GM21528 (cell line): ENCODE measurements around the gene FBLN2.

Source experiments
- ATAC-seq: cut with Tn5 transposase; IDR thresholded peaks from one replicate; pipeline ENCODE4 v1.9.1; 2021; ENCODE audit warnings: mild to moderate bottlenecking, moderate library complexity; ENCODE audit not compliant: unreplicated experiment, low FRiP score

FBLN2 gene

DNA sequence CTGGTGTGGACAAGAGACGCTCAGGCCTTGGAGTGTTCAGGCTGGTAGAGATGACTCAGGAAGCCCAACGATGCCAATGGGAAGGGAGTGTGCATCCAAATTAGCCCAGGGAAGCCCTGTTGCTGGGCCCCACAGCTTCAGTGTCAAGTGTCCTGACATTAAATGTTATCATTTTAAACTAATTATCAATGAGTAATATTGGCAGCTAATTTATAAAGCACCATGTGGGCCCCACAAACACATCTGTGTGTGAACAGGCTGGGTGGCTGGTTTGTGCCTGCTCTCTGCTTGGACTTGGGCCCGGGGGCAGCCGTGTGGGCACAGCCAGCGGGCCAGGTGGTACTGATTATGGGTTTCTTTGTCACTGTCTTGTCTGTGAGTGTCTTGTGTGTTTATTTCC is 15.0 kb downstream of the FBLN2 start:
- ATAC-seq = no peak

DNA sequence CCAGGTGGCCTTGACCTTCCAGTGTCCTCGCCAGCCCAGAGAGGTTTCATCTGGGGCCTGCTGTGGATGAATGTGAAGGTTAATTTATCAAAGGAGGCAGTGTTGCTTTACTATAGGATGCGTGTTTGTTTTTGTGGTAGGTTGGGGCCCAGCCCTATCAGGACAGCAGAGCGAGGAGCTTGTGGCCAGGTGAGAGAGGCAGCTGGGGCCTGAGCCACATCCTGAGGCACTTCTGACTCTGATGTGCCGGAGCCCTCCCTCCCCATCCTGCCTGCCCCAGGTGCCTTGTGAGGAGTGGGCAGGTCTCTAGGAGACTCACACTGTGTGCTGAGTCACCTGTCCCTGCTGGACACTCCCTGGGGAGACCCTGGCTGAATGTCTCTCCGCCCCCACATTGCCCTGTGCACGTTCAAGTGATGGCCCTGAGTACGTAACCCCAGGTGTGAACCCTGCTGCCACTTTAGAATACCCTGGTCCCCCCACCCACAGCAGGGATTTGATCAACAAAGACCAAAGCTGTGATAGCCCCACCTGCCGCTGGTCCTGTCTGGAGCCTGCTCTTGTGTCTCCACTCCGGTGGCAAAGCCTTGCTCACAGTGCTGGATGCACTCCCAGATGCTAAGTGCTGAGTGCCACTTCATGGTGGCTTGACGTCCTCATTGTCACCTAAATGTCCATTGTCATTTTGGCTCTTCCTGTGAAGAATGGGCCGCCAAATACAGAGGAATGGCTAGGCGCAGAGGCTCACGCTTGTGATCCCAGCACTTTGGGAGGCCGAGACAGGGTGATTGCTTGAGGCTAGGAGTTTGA is 16.0 kb downstream of the FBLN2 start:
- ATAC-seq = no peak

DNA sequence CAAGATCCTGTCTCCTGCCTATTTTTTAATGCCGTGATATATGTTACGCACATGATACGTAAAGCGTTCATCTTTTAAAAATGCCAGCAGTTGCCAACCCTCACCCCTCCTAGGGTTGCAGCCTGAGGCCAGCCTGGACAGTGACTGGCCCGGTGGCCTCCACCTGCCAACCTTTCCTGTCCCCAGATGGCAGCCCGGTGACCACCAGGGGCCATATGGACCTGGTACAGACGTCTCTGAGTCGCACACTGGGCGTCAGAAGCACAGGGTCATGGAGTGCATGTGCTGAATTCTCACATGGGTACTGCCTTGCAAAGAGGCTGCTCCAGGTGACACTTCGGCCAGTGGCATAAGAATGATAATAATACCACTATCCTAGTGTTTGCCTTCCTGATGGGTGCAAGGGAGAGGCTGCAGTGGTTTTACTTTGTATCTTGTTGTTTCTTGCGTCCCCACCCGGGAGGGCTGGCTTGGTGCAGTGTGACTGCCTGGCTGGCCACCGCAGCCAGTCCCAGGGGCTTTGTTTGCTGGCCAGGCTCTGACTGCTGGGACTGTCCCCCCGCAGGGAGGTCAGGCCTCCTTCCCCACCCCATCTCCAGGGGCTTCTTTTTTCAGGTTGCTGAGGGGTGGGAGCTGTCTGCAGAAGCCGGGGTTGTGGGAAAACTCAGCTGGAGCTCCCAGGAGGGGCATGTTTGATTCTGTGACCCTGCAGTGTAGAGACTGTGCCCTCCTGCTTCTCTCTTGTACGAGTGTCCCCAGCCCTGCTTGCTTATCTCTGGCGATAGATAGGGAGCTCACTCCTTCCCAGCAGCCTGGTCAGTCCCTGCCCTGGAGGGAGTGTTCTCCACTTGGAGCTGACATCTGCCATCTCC is 16.9 kb downstream of the FBLN2 start:
- ATAC-seq = no peak

DNA sequence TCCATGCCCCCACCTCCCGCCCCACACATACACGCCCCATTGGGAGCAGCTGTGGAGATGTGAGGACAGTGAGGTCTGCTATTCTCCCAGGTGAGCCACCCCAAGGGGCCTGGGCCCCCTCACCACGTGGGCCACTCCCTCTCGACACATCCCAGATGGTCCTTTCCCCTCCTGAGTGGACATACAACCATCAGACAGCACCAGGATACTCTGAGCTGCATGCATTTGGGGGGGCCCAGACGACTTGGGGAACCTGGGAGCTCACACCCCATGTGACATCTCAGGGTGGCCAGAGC is 17.5 kb downstream of the FBLN2 start:
- ATAC-seq = no peak

DNA sequence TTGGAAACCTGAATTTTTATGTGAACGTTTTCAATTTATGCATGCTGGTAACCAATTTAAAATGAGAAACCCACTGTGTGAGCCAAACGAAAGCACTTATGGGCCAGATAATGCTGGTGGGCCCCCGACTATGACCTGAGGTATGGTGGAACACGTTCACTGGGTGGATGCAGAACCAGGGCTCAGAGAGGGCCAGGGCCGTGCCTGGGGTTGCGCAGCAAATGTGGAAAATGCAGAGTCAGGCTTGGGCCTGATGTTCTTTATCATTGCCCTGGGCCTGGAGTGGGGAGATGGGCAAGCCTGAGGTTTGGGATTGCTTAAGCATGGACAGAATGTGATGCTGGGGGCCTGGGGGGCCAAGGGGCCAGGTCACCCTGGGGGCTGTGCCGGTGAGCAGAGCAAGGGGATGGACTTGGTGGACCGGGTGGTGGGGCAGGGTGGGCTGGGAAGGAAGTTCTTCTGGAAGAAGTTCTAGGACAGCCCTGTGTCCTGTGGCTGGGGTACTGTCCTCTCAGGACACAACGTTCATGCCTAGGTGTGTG is 17.9 kb downstream of the FBLN2 start:
- ATAC-seq = no peak

DNA sequence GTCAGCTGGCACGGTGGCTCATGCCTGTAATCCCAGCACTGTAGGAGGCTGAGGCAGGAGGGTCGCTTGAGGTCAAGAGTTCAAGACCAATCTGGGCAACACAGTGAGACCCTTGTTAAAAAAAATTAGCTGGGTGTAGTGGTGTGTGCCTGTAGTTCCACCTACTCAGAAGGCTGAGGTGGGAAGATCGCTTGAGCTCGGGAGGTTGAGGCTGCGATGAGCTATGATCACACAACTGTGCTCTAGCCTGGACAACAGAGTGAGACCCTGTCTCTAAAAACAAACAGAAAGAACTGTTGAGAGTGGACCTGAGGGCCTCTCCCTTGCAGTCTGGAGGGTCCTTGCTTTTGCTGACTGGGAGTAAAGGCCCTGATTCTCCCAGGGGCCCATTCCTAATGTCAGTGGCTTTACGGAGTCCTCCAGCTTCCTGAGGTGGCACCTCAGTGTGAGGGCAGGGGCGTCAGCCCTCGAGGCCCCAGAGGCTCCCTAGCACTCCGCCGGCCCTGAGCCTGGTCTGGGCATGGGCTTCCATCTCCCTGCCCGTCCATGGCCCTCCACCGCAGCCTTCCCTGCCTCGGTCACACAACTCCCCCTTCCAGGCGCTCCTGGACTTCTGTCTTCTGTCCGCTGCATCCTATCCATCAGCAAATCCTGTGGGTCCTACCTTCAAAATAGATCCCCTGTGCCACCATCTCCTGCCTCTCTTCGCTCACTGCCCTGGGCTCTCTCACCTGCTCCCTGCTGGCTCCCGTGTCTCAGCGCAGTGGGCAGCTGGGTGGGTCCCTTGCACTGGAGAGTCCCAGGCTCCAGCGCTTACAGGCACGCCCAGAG is 19.0 kb downstream of the FBLN2 start:
- ATAC-seq = no peak

DNA sequence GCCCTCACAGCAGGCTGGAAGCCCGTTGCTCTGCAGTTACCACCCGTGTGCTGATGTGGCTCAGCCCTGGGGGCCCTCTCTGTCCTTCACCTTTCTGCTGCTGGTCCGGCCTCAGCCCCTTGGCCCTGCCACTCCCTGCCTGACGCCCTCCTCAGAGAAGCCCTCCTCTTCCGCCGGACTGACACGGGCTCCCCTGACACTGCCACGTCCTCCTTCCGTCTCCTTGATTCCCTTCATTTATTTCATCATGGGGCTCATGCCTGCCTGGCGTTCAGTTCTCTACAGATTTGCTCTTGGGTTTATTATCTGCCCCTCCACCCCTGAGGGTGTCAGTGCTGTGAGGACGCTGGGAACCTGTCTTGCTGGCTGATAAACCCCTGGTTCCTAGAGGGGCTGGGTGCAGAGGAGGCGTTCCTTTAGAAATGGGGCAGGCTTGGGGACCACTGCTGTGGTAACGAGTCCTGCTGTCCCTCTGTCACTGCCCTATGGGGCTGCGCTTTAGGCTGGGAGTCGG is 19.6 kb downstream of the FBLN2 start:
- ATAC-seq = no peak

DNA sequence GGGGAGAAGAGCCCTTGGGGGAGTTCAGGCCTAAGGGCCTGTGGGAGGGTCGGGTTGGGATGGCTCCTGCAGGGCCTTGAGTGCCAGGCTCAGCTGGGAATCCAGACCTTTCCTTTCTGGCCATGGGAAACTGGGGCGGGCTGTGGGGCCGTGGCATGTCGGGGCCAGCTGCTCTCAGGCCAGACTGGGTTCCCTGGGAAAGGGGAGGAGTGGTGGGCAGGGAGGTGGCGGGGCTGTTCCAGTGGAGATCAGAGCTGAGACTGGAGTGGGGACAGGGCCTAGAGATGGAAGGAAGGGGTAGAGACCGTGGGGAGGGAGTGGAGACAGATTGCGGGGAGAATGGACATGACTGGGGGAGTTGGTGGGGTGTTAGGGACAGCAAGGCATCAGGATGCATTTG is 20.3 kb downstream of the FBLN2 start:
- no peak for ATAC-seq

DNA sequence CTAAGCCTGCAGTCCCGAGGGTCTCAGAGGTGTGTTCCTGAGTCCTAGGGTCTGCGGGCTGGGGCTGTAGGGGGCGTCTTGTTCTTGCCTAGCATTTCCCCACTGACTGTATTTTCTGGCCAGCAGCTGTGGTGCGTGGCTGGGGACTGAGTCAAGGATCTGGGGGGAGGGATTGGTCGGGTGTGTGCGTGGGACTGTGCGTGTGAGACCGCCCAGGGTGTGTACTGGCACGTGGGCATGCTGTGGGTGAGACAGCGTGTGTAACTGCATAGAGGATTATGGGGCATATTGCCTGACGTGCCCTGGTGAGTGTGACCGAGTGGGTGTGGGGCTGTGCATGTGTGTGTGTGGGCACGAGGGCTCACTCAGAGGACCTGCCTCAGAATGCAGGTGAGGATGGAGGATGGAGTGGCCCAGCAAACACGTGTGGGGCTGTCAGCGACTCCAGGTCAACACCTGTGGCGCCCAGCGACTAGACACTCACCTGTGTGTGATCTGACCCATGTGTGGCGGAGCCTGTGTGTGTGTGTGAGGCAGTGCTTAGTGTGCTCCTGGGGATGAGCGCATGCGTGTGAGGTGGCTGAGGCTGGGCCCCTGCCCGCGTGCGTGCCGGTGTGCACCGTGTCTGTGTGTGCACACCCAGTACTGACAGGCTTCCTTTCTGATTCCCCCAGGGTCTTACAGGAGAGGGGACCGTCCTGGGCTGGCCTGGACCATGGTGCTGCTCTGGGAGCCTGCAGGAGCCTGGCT is 20.9 kb downstream of the FBLN2 start:
- no peak for ATAC-seq

DNA sequence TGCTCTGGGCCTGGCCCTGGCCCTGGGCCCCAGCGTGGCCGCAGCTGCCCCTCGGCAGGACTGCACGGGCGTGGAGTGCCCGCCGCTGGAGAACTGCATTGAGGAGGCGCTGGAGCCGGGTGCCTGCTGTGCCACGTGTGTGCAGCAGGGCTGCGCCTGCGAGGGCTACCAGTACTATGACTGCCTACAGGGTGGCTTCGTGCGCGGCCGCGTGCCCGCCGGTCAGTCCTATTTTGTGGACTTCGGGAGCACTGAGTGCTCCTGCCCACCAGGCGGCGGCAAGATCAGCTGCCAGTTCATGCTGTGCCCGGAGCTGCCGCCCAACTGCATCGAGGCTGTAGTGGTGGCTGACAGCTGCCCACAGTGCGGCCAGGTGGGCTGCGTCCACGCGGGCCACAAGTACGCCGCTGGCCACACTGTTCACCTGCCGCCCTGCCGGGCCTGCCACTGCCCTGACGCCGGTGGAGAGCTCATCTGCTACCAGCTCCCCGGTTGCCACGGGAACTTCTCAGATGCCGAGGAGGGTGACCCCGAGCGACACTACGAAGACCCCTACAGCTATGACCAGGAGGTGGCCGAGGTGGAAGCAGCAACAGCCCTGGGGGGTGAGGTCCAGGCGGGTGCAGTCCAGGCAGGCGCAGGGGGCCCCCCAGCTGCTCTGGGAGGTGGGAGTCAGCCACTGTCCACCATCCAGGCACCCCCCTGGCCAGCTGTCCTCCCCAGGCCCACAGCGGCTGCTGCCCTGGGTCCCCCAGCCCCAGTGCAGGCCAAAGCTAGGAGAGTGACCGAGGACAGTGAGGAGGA is 21.7 kb downstream of the FBLN2 start:
- no peak for ATAC-seq

DNA sequence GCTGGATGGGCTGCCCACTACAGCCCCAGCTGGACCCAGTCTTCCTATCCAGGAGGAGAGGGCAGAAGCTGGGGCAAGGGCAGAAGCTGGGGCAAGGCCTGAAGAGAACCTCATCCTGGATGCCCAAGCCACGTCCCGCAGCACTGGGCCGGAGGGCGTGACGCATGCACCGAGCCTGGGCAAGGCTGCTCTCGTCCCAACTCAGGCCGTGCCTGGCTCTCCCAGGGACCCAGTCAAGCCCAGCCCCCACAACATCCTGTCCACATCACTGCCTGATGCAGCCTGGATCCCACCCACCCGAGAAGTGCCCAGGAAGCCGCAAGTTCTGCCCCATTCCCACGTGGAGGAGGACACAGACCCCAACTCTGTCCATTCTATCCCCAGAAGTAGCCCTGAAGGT is 22.3 kb downstream of the FBLN2 start:
- ATAC-seq = no peak

DNA sequence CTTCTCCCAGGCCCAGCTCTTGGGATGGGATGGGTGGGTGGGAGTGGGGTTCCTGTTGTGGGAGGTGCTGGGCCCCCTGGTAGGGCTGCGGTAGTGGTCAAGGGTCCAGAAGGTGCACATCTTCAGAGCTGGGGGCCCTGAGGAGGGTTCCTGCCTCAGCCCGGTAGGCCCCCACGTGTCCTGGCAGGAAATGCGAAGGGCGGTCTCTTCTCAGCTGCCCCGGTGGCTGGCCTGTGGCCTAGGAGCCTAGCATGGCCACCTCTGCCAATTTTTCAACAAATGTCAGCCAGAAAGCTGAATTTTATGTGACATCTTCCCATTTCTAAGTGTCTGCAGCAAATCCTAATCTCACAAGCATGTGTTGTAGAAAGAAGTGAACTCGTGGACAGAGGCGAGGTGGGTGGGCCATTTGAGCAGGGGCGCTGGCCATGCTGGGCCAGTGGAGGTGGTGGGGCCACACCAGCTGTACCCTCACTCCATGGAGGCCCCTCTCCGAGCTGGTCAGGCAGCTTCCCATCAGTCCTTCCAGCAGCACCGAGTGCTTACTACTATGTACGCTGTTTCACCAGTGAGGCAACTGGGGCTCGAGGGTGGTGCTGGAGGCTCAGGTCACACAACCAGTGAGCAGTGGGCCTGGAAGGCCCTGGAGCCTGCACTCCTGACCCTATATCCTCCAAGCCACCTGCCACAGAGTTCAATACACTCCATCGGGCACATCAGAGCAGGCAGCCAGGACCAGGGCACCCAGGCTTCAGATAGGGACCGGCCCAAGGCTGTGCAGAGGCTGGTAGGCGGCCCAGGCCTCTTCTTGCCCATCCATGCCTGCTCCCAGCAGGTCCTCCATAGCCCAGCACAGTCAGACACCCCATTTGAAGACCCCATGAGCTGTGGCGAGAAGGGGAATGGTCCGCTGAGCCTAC is 23.2 kb downstream of the FBLN2 start:
- no peak for ATAC-seq

DNA sequence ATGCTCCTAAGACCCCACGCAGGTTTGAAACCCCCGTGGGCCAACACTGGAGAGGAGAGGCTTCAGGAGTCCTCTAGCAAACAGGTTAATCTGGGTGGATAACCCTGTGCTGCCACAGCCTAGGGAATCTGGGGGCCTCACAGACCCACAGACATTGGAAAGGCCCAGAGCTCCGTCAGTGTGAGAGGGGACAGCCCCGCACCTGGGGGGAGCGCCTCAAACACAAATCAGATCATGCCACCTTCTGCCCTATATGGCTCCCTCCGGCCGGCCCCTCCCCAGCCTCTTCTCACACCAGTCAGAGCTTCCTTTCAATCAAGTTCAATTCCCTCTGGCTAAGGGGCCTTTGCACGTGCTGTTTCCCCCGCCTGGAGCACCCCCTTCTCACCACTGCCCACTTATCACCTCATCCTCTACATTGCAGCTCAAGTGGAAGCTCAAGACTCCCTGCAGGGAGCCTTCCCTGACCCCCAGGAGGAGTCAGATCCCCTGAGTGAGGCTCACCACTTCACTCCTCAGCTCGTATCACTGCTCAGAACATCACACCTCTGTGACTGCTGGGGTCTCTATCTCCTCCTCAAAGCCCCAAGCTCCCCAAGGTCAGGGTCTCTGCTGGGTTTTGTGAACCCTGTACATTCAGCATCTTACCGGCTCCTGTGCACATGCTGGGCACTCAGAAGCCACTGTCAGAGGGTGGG is 24.1 kb downstream of the FBLN2 start:
- no peak for ATAC-seq

DNA sequence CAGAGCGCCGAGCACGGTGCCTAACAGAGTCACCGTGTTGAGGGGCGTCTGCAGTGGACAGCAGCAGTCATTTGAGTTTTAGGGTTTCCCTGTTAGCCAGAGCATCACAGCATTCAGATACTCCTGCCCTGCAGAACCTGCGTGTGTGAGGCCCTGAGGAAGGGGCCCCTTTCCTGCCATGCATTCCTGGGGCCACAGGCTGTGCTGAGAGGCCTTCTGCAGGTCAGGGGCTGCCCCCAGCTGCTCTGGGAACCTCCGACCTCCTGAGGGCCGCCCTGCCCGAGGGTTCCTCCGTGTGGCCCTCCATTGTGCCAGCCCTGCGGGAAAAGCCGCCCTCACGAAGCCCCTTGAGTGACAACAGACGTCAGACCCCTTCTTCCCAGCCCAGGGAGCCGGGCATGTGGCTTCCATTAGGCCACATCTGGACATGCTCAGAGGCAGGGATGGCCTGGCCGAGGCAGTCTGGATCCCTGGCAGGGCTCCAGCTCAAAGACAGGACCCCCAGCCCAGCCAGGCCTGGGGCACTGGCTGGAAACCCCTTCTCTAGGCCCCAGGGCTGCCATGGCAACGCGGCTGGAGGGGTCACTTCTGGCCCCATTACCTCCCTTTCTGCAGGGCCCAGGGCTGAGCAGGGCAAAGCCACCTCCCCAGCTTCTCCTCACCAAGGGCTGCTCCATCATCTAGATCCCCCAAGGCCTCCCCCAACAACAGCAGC is 25.3 kb downstream of the FBLN2 start:
- ATAC-seq = no peak

DNA sequence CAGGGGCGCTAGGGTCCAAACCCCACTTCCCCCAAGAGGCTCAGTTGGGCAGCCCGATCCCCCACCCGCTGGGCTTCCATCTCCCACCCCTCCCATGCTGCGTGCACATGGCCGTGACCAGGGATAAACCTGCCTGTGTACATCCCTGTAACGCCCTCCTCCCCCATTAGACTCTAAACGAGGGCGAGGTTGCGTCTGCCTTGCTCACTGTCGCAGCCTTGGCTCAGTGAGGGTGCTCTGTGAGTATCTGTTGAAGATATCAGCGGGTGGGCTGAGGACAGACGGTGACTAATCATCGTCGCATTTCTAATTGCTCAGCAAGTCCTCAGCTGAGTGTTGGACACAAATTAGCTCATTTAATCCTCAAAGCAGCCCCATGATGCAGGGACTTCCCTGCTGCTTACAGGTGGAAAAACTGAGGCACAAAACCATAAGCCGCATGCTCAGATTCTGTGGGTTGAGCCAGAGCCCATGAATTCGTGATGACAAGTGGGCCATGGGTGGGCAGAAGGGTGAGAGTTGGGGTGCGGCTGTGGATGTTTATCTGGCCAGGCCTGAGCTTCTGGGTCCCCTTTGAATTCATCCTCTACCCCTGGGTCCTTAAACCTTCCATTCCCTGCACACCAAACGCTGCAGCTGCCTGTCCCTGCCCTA is 26.0 kb downstream of the FBLN2 start:
- ATAC-seq = no peak

DNA sequence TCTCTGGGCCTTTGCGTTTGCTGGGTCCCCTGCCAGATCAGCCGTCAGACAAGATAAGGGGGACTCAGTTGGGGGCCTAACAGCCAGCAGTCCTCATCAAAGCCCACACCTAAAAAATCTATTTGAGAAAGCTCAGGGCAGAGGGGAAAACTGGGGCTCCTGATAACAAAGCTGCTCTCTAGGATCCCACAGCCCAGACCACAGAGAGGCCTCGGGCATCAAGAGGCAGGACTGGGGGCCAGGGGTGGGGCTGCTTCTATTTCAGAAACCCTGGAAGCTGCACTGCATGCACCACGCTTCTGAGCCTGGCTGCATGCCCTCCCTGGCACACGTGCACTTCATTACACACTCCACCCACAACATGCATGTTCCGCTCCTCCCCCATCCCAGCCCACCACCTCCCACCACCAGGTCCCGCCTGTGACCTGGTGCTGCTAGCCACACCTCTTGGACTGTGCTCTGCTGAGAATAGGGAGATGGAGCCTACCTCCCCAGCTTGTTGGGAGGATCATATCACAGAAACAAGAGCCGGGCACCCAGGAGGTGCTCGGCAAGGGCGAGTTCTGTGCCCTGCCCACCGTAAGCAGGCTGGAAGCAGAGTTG is 26.6 kb downstream of the FBLN2 start:
- ATAC-seq = no peak
